Caco-2 (cell line): Measurements from ENCODE around the gene DAND5. TPM values are rescaled to one million over a fixed set of nuclear protein-coding genes. Genes with fewer than 3 reads are reported as not detected.

Experiments
- BruUV-seq: library from RNA; stranded (reverse); fragments of 400-500 nt; replicated peaks from 2 replicates; lab custom pipeline; 2021; lab: Mats Ljungman, UMichigan
- CTCF ChIA-PET: fragments of 300-600 bp; sonication (Branson Sonifier 250); formaldehyde crosslinking; loops from one replicate; lab custom pipeline; 2022; ENCODE audit warnings: antibody characterized with exemption; lab: Charles Lee
- POLR2A ChIA-PET: fragments of 300-600 bp; sonication (Branson Sonifier 250); formaldehyde crosslinking; loops from one replicate; lab custom pipeline; 2022; ENCODE audit warnings: antibody characterized with exemption; lab: Charles Lee
- DNase-seq, 2 experiments: peaks; one replicate each; pipeline versions ENCODE4 v3.0.0 to v3.0.0-alpha.2; 2020 to 2022
- H3K27me3 ChIP-seq: replicated peaks from 2 replicates; pipeline ENCODE4 v1.6.0; 2011; ENCODE audit warnings: low read length; ENCODE audit not compliant: control insufficient read depth, insufficient read depth
- H3K36me3 ChIP-seq: 2 replicates; pipeline ENCODE4 v1.5.1; 2011; ENCODE audit warnings: low read length; ENCODE audit not compliant: control insufficient read depth, insufficient read depth
- H3K4me1 ChIP-seq: fragments of 250-450 bp; sonication (Bioruptor Pico); 2 replicates; pipeline ENCODE4 v1.5.1; 2020; ENCODE audit warnings: mild to moderate bottlenecking
- H3K4me3 ChIP-seq: 2 replicates; pipeline ENCODE4 v1.5.1; 2011; ENCODE audit warnings: low read depth, mild to moderate bottlenecking, control low read depth, low read length
- H3K9me3 ChIP-seq: fragments of 250-450 bp; sonication (Bioruptor Pico); 2 replicates; pipeline ENCODE4 v1.5.1; 2020; ENCODE audit warnings: mild to moderate bottlenecking, moderate library complexity
- H3K27ac Mint-ChIP-seq: one replicate; pipeline ENCODE4 v1.8.0; 2022; ENCODE audit warnings: mixed read lengths; ENCODE audit not compliant: unreplicated experiment
- H3K27me3 Mint-ChIP-seq: one replicate; pipeline ENCODE4 v1.8.0; 2022; ENCODE audit warnings: mixed read lengths; ENCODE audit not compliant: insufficient read depth, unreplicated experiment
- H3K36me3 Mint-ChIP-seq: one replicate; pipeline ENCODE4 v1.8.0; 2022; ENCODE audit warnings: mild to moderate bottlenecking, mixed read lengths; ENCODE audit not compliant: insufficient read depth, unreplicated experiment
- H3K4me1 Mint-ChIP-seq: one replicate; pipeline ENCODE4 v1.8.0; 2022; ENCODE audit warnings: low read depth, mixed read lengths; ENCODE audit not compliant: unreplicated experiment
- H3K4me3 Mint-ChIP-seq: one replicate; pipeline ENCODE4 v1.8.0; 2022; ENCODE audit warnings: mild to moderate bottlenecking, moderate library complexity, mixed read lengths; ENCODE audit not compliant: unreplicated experiment
- H3K9me3 Mint-ChIP-seq: one replicate; pipeline ENCODE4 v1.8.0; 2022; ENCODE audit warnings: mixed read lengths; ENCODE audit not compliant: unreplicated experiment
- CTCF ChIP-seq, 2 experiments: fragments of 200-600 bp in 1 of 2; IDR thresholded peaks; 1 replicate in 1 of 2; 2 replicates in 1 of 2; pipeline versions ENCODE4 v1.5.1 to v1.8.0; 2011 to 2022; ENCODE audit warnings: antibody characterized with exemption in 1 of 2, control low read depth in 1 of 2, inconsistent platforms in 1 of 2, low read depth in 1 of 2, low read length in 1 of 2, mild to moderate bottlenecking in 1 of 2, moderate library complexity in 1 of 2; ENCODE audit not compliant: insufficient read depth in 1 of 2, severe bottlenecking in 1 of 2, unreplicated experiment in 1 of 2
- intact Hi-C: fragments of 100-400 bp; cut with micrococcal nuclease; formaldehyde crosslinking; loops from one replicate; pipeline ENCODE4 v1.10.0; 2022; ENCODE audit not compliant: unreplicated experiment
- total RNA-seq: library from RNA; stranded (reverse); gene quantifications from 2 replicates; pipeline ENCODE4 v1.2.3, GENCODE V29; 2022

The DAND5 gene
- total RNA-seq, 1 experiment from 2014 or later = not detected

GRCh38 chr19:13012690-13013608, 43.6 kb downstream of the DAND5 start:
- Mint-ChIP-seq H3K27me3 (peaks cover 22% of the 10 kb centered on the region), H3K27ac (no peak overlapping the region), H3K4me1 (peaks cover 5% of the 10 kb centered on the region), H3K36me3 (no peaks in the 10 kb centered on the region), H3K9me3 (no peaks in the 10 kb centered on the region), H3K4me3 (no peak overlapping the region)
- no peaks in the 10 kb centered on the region for H3K9me3 ChIP-seq
- H3K4me1 ChIP-seq = peaks cover 8% of the 10 kb centered on the region; the same call in 1 of the 2 replicates
- no peaks in the 10 kb centered on the region for H3K36me3 ChIP-seq
- no peak for DNase-seq
- POLR2A ChIA-PET = interaction anchor here (0.6 kb wide), 1 partner anchor 142 kb away, joined by 3 read pairs; no protein-coding TSS in a partner anchor
- CTCF ChIA-PET = interaction anchor here (0.8 to 1.0 kb wide), 2 partner anchors 35 to 47 kb away, joined by 3 to 5 read pairs; no protein-coding TSS in a partner anchor
- no peak for TF ChIP-seq CTCF (IDR thresholded peaks at IDR 0.05; ENCODE audit: insufficient read depth in 1 of 2, low read depth in 1 of 2, low read length in 1 of 2, severe bottlenecking in 1 of 2, unreplicated experiment in 1 of 2)
- no TSS peak for BruUV-seq
- H3K4me3 ChIP-seq = no peak overlapping the region
- no peaks in the 10 kb centered on the region for H3K27me3 ChIP-seq
- intact Hi-C loops = loop anchor here (1.0 kb wide), 1 partner anchor 25 kb away; no protein-coding TSS in a partner anchor

- TF ChIP-seq CTCF (IDR thresholded peaks at IDR 0.05; ENCODE audit: insufficient read depth in 1 of 2, low read depth in 1 of 2, low read length in 1 of 2, severe bottlenecking in 1 of 2, unreplicated experiment in 1 of 2) = no peak
- POLR2A ChIA-PET = no interaction called here
- Histone ChIP-seq H3K9me3 (no peaks in the 10 kb centered on the region), H3K36me3 (no peaks in the 10 kb centered on the region), H3K4me3 (no peak overlapping the region), H3K27me3 (no peaks in the 10 kb centered on the region), H3K4me1 (peaks cover 8% of the 10 kb centered on the region; the same call in 1 of the 2 replicates)
- Mint-ChIP-seq H3K27ac (no peak overlapping the region), H3K36me3 (no peaks in the 10 kb centered on the region), H3K27me3 (peaks cover 22% of the 10 kb centered on the region), H3K4me3 (no peak overlapping the region), H3K4me1 (peaks cover 5% of the 10 kb centered on the region), H3K9me3 (no peaks in the 10 kb centered on the region)
- DNase-seq = no peak
- BruUV-seq = no TSS peak
- CTCF ChIA-PET = interaction anchor here (0.8 to 1.0 kb wide), 2 partner anchors 36 to 48 kb away, joined by 3 to 5 read pairs; no protein-coding TSS in a partner anchor
- intact Hi-C loops = loop anchor here (1.0 kb wide), 1 partner anchor 25 kb away; no protein-coding TSS in a partner anchor
These were observed 44.3 kb downstream of the DAND5 start for GRCh38 chr19:13013649-13014048.

GRCh38 chr19:13014101-13014920, 44.9 kb downstream of the DAND5 start:
- no peak for TF ChIP-seq CTCF (IDR thresholded peaks at IDR 0.05; ENCODE audit: insufficient read depth in 1 of 2, low read depth in 1 of 2, low read length in 1 of 2, severe bottlenecking in 1 of 2, unreplicated experiment in 1 of 2)
- POLR2A ChIA-PET = no interaction called here
- no peaks in the 10 kb centered on the region for H3K36me3 ChIP-seq
- BruUV-seq = no TSS peak
- no peak overlapping the region for H3K4me3 ChIP-seq
- H3K27ac Mint-ChIP-seq = no peak overlapping the region
- no peak for DNase-seq
- H3K36me3 Mint-ChIP-seq = no peaks in the 10 kb centered on the region
- H3K9me3 ChIP-seq = no peaks in the 10 kb centered on the region
- CTCF ChIA-PET = interaction anchor here (1.0 kb wide), 1 partner anchor 49 kb away, joined by 3 read pairs; no protein-coding TSS in a partner anchor
- H3K27me3 Mint-ChIP-seq = peaks cover 23% of the 10 kb centered on the region
- no peak overlapping the region for H3K4me3 Mint-ChIP-seq
- H3K9me3 Mint-ChIP-seq = no peaks in the 10 kb centered on the region
- intact Hi-C loops = no loop called here
- H3K4me1 ChIP-seq = peaks cover 8% of the 10 kb centered on the region; the same call in 1 of the 2 replicates
- H3K4me1 Mint-ChIP-seq = peaks cover 5% of the 10 kb centered on the region
- no peaks in the 10 kb centered on the region for H3K27me3 ChIP-seq
